Measurements from ENCODE around the gene PIK3CB.

The PIK3CB gene

DNA sequence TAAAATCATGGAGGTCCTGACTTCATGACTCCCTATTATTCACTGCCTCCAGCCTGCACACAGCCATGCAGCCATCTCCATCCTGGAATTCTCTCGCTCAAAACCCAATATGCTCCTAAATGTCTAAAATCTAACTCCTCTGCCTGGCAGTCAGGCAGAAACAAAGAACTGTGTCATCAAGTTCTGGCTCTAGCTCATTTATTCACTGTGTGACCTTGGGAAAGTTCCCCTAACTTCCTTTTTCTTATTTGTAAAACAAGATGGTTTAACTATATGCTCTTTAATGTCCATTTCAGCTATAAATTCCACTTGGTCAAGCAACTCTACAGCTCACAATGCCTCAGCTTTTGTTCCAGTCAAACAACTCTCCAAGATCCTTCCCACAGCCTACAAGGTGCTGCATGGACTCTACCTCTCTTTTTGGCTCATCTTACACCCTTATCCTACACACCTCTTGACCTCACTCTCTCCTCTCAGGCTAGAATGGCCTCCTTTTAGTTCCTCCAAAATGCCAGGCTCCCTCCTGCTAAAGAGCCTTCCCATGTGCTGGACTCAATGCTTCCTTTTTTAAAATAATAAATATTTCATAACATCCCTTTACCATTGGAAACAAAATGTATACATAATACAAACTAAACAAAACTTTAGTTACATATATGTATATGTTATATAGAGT lies 16.4 kb downstream of the PIK3CB start:
- TF ChIP-seq EGR1 (IDR thresholded peaks at IDR 0.05) (no peak), TAF1 (IDR thresholded peaks at IDR 0.05; ENCODE audit: low read depth) (no peak), YY1 (IDR thresholded peaks at IDR 0.05; ENCODE audit: low read depth) (no peak), EP300 (IDR thresholded peaks at IDR 0.05; ENCODE audit: borderline replicate concordance) (no peak), NFIC (IDR thresholded peaks at IDR 0.05) (no peak), CEBPB (IDR thresholded peaks at IDR 0.05) (no peak), TCF12 (IDR thresholded peaks at IDR 0.05; ENCODE audit: low read depth) (no peak), TEAD4 (IDR thresholded peaks at IDR 0.05) (no peak)
- TF ChIP-seq, protein P1, sequence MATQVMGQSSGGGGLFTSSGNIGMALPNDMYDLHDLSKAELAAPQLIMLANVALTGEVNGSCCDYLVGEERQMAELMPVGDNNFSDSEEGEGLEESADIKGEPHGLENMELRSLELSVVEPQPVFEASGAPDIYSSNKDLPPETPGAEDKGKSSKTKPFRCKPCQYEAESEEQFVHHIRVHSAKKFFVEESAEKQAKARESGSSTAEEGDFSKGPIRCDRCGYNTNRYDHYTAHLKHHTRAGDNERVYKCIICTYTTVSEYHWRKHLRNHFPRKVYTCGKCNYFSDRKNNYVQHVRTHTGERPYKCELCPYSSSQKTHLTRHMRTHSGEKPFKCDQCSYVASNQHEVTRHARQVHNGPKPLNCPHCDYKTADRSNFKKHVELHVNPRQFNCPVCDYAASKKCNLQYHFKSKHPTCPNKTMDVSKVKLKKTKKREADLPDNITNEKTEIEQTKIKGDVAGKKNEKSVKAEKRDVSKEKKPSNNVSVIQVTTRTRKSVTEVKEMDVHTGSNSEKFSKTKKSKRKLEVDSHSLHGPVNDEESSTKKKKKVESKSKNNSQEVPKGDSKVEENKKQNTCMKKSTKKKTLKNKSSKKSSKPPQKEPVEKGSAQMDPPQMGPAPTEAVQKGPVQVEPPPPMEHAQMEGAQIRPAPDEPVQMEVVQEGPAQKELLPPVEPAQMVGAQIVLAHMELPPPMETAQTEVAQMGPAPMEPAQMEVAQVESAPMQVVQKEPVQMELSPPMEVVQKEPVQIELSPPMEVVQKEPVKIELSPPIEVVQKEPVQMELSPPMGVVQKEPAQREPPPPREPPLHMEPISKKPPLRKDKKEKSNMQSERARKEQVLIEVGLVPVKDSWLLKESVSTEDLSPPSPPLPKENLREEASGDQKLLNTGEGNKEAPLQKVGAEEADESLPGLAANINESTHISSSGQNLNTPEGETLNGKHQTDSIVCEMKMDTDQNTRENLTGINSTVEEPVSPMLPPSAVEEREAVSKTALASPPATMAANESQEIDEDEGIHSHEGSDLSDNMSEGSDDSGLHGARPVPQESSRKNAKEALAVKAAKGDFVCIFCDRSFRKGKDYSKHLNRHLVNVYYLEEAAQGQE (IDR thresholded peaks at IDR 0.05; ENCODE audit: low read depth), result no peak
- TF ChIP-seq, protein P2, sequence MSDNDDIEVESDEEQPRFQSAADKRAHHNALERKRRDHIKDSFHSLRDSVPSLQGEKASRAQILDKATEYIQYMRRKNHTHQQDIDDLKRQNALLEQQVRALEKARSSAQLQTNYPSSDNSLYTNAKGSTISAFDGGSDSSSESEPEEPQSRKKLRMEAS (IDR thresholded peaks at IDR 0.05), result no peak

DNA sequence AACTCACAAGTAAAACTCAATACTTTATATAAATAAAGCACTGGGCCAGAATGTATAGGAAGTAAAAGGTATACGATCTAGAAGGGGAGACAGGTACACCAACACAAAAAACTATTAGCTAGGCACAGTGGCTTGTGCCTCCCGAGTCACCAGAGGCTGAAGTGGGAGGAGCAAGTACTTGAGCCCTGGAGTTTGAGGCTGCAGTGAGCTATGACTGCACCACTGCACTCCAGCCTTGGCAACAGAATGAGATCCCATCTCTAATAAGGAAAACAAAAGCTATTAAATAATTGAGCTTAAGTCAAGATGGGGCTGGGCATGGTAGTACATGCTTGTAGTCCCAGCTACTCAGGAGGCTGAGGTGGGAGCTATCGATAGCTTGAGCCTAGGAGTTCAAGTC lies 17.0 kb downstream of the PIK3CB start:
- no peak for TF ChIP-seq CREB1 (IDR thresholded peaks at IDR 0.05; ENCODE audit: low read depth)
- TF ChIP-seq, protein P1 (IDR thresholded peaks at IDR 0.05; ENCODE audit: low read depth), result no peak
- TF ChIP-seq TAF1 (IDR thresholded peaks at IDR 0.05; ENCODE audit: low read depth), result no peak
- TF ChIP-seq EGR1 (IDR thresholded peaks at IDR 0.05), result no peak
- TF ChIP-seq TEAD4 (IDR thresholded peaks at IDR 0.05), result no peak
- TF ChIP-seq NFIC (IDR thresholded peaks at IDR 0.05), result no peak
- TF ChIP-seq, protein P2 (IDR thresholded peaks at IDR 0.05), result no peak
- TF ChIP-seq, protein P3, sequence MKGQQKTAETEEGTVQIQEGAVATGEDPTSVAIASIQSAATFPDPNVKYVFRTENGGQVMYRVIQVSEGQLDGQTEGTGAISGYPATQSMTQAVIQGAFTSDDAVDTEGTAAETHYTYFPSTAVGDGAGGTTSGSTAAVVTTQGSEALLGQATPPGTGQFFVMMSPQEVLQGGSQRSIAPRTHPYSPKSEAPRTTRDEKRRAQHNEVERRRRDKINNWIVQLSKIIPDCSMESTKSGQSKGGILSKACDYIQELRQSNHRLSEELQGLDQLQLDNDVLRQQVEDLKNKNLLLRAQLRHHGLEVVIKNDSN (IDR thresholded peaks at IDR 0.05), result no peak
- no peak for TF ChIP-seq TCF12 (IDR thresholded peaks at IDR 0.05; ENCODE audit: low read depth)
- TF ChIP-seq EP300 (IDR thresholded peaks at IDR 0.05; ENCODE audit: borderline replicate concordance), result no peak
- no peak for TF ChIP-seq ZBTB7A (IDR thresholded peaks at IDR 0.05; ENCODE audit: low read depth)
- no peak for TF ChIP-seq RAD21 (IDR thresholded peaks at IDR 0.05; ENCODE audit: low read depth)

DNA sequence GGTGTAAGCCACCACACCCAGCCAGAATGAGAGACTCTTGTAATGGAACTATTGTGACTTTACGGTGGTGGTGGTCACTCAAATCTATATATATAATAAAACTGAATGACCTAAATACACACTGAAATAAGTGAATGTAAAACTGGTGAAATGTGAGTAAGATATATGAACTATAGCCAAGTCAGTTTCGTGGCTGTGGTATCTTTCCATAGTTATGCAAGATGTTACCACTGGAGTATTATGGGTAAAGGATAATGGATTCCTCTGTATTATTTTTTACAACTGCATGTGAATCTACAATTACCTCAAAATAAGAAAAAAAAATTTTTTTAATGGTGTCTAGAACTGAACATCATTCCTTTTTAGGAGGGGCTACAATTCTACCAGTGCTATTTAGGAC lies 21.9 kb downstream of the PIK3CB start:
- TF ChIP-seq FOXM1 (IDR thresholded peaks at IDR 0.05; ENCODE audit: borderline replicate concordance, low read depth) (no peak), YY1 (IDR thresholded peaks at IDR 0.05; ENCODE audit: low read depth) (no peak), ZBTB7A (IDR thresholded peaks at IDR 0.05; ENCODE audit: low read depth) (no peak), EP300 (IDR thresholded peaks at IDR 0.05; ENCODE audit: borderline replicate concordance) (no peak), EGR1 (IDR thresholded peaks at IDR 0.05) (no peak)
- TF ChIP-seq, protein P1 (IDR thresholded peaks at IDR 0.05; ENCODE audit: low read depth), result no peak
- TF ChIP-seq, protein P3 (IDR thresholded peaks at IDR 0.05), result no peak
- TF ChIP-seq, protein P2 (IDR thresholded peaks at IDR 0.05), result no peak

DNA sequence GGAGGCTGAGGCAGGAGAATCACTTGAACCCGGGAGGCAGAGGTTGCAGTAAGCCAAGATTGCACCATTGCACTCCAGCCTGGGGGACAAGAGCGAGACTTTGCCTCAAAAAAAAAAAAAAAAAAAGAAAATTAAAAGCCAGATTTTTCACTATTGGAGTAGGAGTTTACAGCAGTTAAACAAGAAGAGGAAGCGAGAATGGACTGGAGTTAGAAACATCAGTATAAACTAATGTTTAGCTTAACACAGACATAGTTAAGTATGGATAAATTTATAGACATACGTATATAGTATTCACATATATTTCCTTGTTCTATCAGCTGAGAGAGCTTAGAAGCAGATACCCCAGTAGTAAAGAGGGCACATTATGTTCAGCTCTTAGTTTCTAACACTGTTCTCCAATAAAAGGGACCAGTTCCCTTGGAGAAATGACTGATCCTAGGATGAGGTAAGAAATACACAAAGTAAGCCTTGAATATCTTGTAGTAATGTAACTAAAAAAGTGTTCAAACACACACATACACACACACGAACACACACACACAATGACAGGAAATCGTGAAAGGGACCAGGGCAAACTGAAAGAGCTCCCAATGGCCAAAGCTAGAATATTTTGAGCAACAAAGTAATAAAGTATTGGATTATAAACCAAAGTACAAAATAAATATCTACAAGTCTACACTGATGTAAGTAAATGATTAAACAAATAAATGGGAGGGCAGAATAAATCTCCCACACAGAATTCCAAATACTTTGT lies 25.1 kb downstream of the PIK3CB start:
- TF ChIP-seq EP300 (IDR thresholded peaks at IDR 0.05; ENCODE audit: borderline replicate concordance), result no peak
- TF ChIP-seq, protein P2 (IDR thresholded peaks at IDR 0.05), result no peak

All from Ishikawa (cell line).